IPS-20b (cell line): ENCODE measurements around the gene ROR1.

Experiments
- H3K27ac ChIP-seq: one replicate; pipeline ENCODE4 v1.5.1; 2013; ENCODE audit warnings: low read length
- H3K27me3 ChIP-seq: 2 replicates; pipeline ENCODE4 v1.6.1; 2013; ENCODE audit warnings: mild to moderate bottlenecking, low read length, inconsistent platforms; ENCODE audit not compliant: insufficient read depth
- H3K36me3 ChIP-seq: 2 replicates; pipeline ENCODE4 v1.6.1; 2013; ENCODE audit warnings: low read depth, mild to moderate bottlenecking, inconsistent platforms, low read length, moderate library complexity; ENCODE audit not compliant: insufficient read depth
- H3K4me1 ChIP-seq: 2 replicates; pipeline ENCODE4 v1.6.1; 2013; ENCODE audit warnings: mild to moderate bottlenecking, control low read depth, inconsistent platforms, low read length, moderate library complexity; ENCODE audit not compliant: insufficient read depth
- H3K4me3 ChIP-seq: 2 replicates; pipeline ENCODE4 v1.5.1; 2013; ENCODE audit warnings: mild to moderate bottlenecking, low read length, inconsistent platforms
- H3K9ac ChIP-seq: 2 replicates; pipeline ENCODE4 v1.6.1; 2013; ENCODE audit warnings: low read depth, mild to moderate bottlenecking, inconsistent platforms, low read length, moderate library complexity
- H3K9me3 ChIP-seq: 2 replicates; pipeline ENCODE4 v1.6.1; 2013; ENCODE audit warnings: mild to moderate bottlenecking, low read depth, low read length, inconsistent platforms; ENCODE audit not compliant: insufficient read depth

ROR1 gene

DNA sequence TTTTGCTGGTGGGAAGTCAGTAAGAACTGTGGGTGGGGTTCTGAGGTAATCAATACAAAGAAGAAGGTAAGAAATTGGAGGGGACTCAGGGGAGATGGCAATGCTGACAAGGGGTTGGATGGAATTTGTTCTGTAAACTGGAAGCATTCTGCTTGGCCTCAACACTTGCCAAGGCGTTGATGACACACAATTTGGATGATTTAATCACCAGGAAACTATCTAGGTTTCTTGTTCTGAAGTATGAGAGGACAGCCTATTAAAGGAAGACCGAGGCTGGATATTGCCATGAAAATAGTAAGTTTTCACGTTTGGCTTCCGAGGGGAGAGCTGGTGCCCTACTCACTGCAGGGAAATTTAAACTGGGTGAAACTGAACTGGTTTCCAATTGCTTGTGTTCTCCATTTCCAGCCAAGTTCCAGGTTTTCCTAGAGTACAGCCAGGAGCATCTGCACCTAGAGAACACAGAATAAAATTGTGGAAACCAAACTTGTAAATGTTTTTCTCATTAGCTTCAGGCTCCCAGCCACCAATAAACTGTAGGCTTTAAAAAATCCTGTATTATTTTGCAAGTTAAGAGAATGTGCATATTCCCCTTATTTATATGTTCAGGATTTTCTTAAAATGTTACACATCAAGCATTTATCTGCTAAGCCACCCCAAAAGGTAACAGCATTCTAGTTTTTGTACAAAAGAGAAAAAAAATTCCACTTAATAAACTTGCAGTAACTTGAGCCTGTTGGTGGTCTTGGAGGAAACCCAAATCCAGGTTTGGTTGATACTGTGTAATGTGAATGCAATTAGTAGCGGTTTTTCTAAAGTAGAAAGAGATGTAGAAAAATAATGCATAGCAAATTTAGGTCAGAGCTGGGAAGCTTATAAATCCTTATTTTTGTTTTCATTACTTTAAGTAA lies 53.8 kb downstream of the ROR1 start:
- Histone ChIP-seq H3K27ac (no peak overlapping the region), H3K27me3 (no peaks in the 10 kb centered on the region), H3K9ac (no peak overlapping the region), H3K9me3 (no peaks in the 10 kb centered on the region), H3K36me3 (no peaks in the 10 kb centered on the region), H3K4me1 (peaks cover 20% of the 10 kb centered on the region), H3K4me3 (no peak overlapping the region)

DNA sequence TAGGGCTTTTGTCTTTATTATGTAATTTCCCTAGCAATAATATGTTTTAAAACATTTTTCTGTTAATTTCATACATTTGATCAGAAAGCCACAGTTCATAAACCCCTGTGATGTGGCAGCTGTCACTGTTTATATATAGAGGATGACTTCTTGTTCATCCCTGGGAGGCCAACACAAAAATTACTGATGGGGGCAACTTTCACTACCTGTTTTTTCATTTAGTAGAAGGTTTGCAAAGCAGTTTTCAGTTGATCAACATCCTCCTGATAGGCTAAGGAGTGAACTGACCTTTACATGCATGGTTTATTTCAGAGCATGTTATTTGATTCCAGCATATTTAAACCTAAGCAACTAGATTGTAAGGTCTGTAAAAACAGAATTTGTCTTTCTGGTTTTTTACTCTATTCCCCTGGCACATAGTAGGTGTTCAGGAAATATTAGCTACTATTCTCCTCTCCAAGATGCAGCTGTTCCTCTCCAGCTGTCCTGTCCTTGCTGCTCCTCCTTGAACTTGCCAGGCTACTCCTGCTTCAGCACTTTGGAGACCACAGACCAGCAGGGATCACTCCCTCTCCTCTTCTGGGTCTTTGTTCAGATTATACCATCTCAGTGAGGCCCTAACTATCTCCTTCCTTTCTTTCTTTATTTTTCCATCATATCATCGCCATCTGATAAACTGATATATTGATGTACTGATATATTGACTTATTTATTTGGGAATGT lies 54.7 kb downstream of the ROR1 start:
- Histone ChIP-seq H3K27me3 (no peaks in the 10 kb centered on the region), H3K27ac (no peak overlapping the region), H3K9ac (no peak overlapping the region), H3K36me3 (no peaks in the 10 kb centered on the region), H3K4me1 (peaks cover 25% of the 10 kb centered on the region), H3K9me3 (no peaks in the 10 kb centered on the region), H3K4me3 (no peak overlapping the region)

DNA sequence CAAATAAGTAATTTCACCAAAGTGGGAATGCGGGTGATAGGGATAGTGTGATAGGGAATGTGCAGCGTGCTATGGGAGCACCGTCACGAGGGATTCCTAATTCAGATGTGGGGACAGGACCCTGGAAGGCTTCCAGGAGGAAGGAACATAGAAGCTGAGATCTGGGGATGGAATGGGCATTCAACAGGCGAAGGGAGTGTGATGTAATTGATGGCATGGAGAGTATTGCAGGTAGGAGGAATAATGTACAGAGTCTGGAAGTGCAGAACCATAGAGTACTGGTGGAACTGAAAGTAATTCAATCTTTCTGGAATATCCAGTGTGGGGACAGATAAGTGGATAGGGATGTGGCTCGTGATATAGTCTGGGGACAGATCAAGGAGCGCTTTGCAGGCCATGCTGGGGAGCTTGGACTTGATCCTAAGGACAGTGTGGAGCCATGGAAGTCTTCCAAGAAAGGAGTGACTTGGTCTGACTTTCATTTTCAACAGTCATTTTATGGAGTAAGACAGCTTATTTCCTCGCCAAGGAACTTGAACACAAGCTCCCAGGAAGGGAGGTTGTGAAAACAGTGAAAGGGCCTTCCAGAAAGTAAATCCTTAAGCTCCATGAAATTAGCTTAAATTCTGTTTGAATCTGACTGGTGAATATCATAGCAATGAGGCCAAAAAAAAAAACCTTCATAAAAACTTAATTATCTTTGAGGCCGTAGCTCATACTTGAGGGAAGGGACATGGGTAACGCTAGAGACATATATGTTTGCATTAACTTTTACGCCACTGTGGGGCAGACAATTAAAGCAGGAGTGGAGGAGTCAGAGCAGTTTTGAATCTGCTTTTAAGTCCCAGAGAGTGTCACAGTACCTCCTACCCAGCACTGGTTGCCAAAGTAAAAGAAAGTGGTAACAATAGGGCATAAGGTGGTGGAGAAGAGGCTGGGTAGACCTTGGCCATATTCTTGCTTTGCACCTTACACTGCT lies 55.8 kb downstream of the ROR1 start:
- Histone ChIP-seq H3K36me3 (no peaks in the 10 kb centered on the region), H3K27ac (no peak overlapping the region), H3K4me3 (no peak overlapping the region), H3K4me1 (peaks cover 37% of the 10 kb centered on the region), H3K9me3 (no peaks in the 10 kb centered on the region), H3K27me3 (no peaks in the 10 kb centered on the region), H3K9ac (no peak overlapping the region)

DNA sequence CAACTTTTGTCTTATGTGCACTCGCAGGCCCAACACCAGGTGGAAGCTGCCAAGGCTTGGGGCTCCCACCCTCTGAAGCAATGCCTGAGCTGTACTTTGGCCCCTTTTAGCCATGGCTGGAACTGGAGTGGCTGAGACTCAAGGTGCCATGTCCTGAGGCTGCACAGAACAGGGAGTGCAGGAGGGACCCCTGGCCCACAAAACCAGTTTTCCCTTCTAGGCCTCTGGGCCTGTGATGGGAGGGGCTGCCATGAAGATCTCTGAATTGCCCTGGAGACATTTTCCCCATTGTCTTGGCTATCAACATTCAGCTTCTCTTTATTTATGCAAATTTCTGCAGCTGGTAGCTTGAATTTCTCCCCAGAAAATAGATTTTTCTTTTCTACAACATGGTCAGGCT lies 57.6 kb downstream of the ROR1 start:
- H3K4me1 ChIP-seq: peaks cover 55% of the 10 kb centered on the region

DNA sequence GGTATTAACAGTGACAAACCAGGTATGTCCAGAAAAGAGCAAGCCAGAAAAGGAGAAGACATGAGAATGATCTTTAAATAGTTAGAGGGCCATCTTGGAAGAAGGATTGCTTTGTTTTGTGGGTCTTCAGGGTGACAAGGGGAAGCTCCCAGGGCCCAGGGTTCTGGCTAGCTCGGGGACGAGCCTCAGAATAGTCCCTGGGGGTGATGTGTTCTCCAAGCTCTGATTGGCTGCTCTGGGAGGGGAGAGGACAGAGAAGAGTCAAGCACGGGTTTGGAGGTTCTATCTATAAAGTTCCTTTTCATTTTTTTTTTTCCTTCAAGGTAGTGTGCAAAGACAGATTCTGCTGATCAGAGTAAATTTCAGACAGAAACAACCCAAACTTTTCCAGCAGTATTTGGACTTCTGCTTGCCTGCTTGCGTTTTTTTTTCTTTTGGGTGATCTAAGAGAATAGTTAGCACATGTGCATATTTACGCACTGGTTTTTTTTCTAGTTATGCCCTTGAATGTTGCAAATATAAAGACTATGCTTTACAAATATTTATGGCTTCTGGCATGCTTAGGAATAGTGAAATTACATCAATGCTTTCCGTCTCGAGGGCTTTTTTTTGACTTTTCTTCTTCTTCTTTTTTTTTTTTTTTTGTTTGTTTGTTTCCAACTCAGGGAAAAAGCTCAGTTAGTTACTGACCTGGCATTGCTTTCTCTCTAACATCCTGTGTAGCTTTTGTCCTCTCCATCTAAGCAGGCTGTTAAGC lies 59.7 kb downstream of the ROR1 start:
- Histone ChIP-seq H3K27me3 (no peaks in the 10 kb centered on the region), H3K4me3 (no peak overlapping the region), H3K27ac (no peak overlapping the region), H3K9ac (no peak overlapping the region), H3K4me1 (peaks cover 56% of the 10 kb centered on the region), H3K9me3 (no peaks in the 10 kb centered on the region), H3K36me3 (no peaks in the 10 kb centered on the region)

More for the DNA sequence above, 57.6 kb downstream of the ROR1 start:
- Histone ChIP-seq H3K27me3 (no peaks in the 10 kb centered on the region), H3K9me3 (no peaks in the 10 kb centered on the region), H3K27ac (no peak overlapping the region), H3K9ac (no peak overlapping the region), H3K36me3 (no peaks in the 10 kb centered on the region), H3K4me3 (no peak overlapping the region)

DNA sequence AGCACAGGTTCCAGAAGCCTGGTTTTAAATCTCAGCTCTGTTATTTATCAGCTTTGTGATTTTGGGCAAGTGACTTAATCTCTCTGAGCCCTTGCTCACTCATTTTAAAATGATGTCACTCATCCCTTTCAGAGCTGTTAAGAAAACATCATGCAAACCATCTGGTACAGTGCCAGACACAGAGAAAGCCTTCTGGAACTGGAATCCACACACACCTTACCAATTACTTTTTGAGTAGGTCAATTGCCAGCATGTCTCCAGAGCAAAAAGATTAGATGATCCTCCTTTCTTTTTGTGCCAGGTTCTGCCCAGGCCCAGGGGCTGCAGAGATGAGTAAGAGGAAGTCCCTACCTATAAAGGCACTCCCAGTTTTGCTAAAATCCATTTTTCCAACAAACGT lies 61.3 kb downstream of the ROR1 start:
- H3K27ac ChIP-seq: no peak overlapping the region
- no peaks in the 10 kb centered on the region for H3K36me3 ChIP-seq
- H3K27me3 ChIP-seq: no peaks in the 10 kb centered on the region
- H3K4me3 ChIP-seq: no peak overlapping the region
- H3K9me3 ChIP-seq: no peaks in the 10 kb centered on the region
- peaks cover 56% of the 10 kb centered on the region for H3K4me1 ChIP-seq
- no peak overlapping the region for H3K9ac ChIP-seq

DNA sequence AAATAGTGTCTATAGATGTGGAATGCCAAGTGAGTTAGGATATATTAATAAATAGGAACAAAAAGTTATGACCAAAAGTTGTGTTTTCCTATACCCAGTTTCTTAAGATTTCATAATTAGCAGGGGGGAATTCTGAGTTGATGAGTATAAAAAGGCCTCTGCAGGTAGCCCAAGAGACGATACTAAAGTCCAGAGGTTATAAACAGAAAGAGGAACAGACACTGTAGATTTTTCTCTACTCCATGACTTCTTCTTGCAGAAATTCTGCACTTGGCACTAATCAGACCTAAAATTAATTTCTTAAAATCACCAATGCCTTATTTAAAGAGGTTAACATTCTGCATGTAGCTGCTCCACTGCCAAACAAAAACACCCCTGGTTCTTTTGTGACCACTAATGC lies 62.6 kb downstream of the ROR1 start:
- Histone ChIP-seq H3K9me3 (no peaks in the 10 kb centered on the region), H3K27ac (no peak overlapping the region), H3K4me1 (peaks cover 60% of the 10 kb centered on the region), H3K9ac (no peak overlapping the region), H3K27me3 (no peaks in the 10 kb centered on the region), H3K4me3 (peak overlapping the region; percentile 20; the same call in 1 of the 2 replicates), H3K36me3 (no peaks in the 10 kb centered on the region)

DNA sequence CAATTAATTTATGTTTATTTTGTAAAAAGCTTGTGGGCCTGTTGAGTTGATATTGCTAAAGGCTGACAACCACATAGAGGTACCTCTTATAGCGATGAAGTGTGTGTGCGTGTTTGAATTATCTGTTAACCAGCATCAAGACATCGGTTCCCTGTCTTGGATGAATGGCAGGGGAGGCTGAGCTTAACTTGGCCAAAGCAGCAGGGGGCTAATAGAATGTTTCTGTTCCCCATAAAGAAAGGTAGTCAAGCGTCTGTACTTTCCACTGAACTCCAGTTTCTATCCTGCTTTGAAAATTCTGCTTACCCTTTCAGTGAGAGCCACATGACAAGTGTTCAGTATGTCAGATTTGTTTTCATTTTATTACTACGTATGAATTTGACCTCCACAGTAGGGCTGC lies 63.0 kb downstream of the ROR1 start:
- no peaks in the 10 kb centered on the region for H3K36me3 ChIP-seq
- H3K9me3 ChIP-seq: no peaks in the 10 kb centered on the region
- no peaks in the 10 kb centered on the region for H3K27me3 ChIP-seq
- H3K27ac ChIP-seq: no peak overlapping the region
- no peak overlapping the region for H3K9ac ChIP-seq
- H3K4me1 ChIP-seq: peaks cover 60% of the 10 kb centered on the region
- peak overlapping the region; percentile 20; the same call in 1 of the 2 replicates for H3K4me3 ChIP-seq

DNA sequence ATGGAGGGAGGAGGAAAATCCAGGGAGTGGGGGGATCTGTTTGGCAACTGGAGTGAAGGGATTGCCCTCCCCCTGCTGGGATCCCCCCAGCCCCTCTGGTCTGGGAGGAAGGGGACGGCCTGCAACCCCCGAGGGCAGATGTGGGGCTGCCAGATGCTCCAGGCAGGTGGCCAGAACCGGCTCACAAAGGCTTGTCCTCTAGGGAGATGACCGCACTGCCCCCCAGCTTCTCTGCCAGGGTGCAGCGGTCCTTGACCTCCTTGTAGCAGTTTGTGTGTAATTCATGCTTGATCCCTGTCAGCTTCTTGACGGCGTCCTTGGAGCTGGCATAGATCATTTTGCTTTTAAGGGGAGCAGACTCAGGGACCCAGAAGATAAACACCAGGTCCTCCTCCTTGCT lies 69.2 kb downstream of the ROR1 start:
- H3K36me3 ChIP-seq: no peaks in the 10 kb centered on the region
- H3K27me3 ChIP-seq: no peaks in the 10 kb centered on the region
- H3K4me1 ChIP-seq: peaks cover 47% of the 10 kb centered on the region
- no peak overlapping the region for H3K4me3 ChIP-seq
- no peak overlapping the region for H3K9ac ChIP-seq
- no peaks in the 10 kb centered on the region for H3K9me3 ChIP-seq
- no peak overlapping the region for H3K27ac ChIP-seq

DNA sequence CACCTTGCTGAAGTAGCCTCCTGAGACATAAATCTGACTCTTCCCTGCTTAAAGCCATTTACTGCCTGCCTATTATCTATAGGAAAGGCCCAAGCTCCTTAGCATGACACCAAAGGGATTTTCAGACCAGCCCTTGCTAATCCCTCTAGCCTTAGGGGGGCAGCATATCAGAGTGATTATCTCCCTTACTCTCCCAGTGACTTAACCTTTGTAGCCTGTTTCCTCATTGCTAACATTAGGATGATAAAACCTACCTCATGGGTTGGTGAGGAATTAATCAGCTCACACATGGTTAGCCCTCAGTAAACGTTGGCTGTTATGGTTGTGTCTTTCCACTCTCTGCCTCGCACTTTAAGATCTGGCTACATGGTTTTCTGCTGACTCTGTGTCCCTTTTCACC lies 70.1 kb downstream of the ROR1 start:
- Histone ChIP-seq H3K9me3 (no peaks in the 10 kb centered on the region), H3K27ac (no peak overlapping the region), H3K4me1 (peaks cover 55% of the 10 kb centered on the region), H3K9ac (no peak overlapping the region), H3K27me3 (no peaks in the 10 kb centered on the region), H3K4me3 (peak overlapping the region; percentile 15; the same call in 1 of the 2 replicates), H3K36me3 (no peaks in the 10 kb centered on the region)

DNA sequence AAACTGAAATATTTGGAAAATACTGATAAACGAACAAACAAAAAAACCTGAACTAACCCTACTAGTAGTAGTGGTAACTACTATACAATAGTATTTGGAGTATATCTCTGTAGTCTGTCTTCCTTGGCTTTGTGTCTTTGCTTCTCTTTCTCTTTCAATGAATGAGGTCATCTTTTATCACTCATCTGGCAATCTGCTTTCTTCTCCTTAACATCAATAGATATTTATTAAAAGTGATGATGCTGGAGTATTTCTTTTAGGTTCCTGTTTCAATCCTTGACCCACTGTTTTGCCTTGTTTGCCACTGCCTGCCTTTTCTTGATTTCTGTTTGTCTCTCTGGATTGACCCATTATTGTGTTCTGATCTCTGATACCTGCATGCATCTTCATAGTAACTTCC lies 71.5 kb downstream of the ROR1 start:
- no peaks in the 10 kb centered on the region for H3K9me3 ChIP-seq
- H3K36me3 ChIP-seq: no peaks in the 10 kb centered on the region
- no peak overlapping the region for H3K4me3 ChIP-seq
- no peaks in the 10 kb centered on the region for H3K27me3 ChIP-seq
- H3K27ac ChIP-seq: no peak overlapping the region
- H3K9ac ChIP-seq: no peak overlapping the region
- H3K4me1 ChIP-seq: peaks cover 61% of the 10 kb centered on the region
